PC-9 (cell line): ENCODE results near the gene ST6GALNAC6.

ENCODE experiments used
- CTCF ChIP-seq: fragments of 200-600 bp; sonication (generic); conservative IDR thresholded peaks from 2 replicates; pipeline ENCODE4 v1.6.1; 2017; ENCODE audit warnings: mixed run types, antibody characterized with exemption, mild to moderate bottlenecking, moderate library complexity
- EZH2 ChIP-seq: fragments of 200-600 bp; sonication (generic); IDR thresholded peaks from 2 replicates; pipeline ENCODE4 v1.8.0; 2017; ENCODE audit warnings: antibody characterized with exemption, low read depth

GRCh38 chr9:127853312-127854183 is 45.9 kb downstream of the ST6GALNAC6 start:
- no peak for TF ChIP-seq CTCF
- no peak for TF ChIP-seq EZH2
